Activated naive CD4-positive, alpha-beta T cell treated with Interleukin-2 at 50 U/mL for 16 hours (primary cell): ENCODE data around the gene ATAD3B.
A peak's percentile ranks its signal among the peaks of the same experiment; 100 is the strongest.
"Not testable (repeated sequence)": the region's sequence is repeated elsewhere in the genome, so short reads cannot be mapped to it uniquely, and the experiment has no call there.

Experiments
- DNase-seq: peaks from one replicate; pipeline ENCODE4 v3.0.0-alpha.2; 2020

Gene ATAD3B

DNA sequence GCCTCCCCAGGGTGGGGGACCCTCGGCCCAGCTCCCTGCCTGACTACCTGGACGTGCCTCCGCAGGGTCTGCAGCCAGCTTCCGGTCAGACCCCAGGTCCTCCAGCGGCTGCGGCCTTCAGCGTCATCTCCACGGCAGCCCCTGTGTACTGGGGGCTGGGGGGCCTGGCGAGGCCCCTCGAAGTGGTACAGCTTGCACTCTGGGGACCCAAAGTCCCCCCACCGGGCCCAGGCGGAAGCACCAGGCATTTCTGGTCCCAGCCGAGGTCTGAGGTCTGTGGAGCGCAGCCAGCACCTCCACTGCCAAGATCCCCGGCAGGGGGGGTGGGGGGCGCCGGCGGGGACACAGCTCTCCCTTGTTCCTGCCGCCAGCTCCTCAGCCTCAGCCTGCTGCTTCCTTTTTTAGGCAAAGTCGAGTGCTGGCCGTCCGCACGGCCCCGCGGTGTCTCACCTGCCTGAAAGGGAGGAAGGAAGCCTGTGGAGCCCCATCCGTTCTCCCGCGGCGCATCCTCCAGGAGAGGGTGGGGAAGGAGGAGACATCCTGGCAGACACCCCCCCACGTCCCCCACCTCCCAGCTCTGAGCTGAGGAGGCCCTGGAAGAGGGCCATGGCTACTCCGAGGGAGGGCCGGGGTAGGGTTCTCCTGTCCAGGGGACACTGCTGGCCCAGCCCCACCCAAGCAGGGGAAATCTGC is 37.3 kb upstream of the ATAD3B start:
- DNase-seq, result no peak

- no peak for DNase-seq
Observed at GRCh38 chr1:1434824-1435105, 36.8 kb upstream of the ATAD3B start.

DNA sequence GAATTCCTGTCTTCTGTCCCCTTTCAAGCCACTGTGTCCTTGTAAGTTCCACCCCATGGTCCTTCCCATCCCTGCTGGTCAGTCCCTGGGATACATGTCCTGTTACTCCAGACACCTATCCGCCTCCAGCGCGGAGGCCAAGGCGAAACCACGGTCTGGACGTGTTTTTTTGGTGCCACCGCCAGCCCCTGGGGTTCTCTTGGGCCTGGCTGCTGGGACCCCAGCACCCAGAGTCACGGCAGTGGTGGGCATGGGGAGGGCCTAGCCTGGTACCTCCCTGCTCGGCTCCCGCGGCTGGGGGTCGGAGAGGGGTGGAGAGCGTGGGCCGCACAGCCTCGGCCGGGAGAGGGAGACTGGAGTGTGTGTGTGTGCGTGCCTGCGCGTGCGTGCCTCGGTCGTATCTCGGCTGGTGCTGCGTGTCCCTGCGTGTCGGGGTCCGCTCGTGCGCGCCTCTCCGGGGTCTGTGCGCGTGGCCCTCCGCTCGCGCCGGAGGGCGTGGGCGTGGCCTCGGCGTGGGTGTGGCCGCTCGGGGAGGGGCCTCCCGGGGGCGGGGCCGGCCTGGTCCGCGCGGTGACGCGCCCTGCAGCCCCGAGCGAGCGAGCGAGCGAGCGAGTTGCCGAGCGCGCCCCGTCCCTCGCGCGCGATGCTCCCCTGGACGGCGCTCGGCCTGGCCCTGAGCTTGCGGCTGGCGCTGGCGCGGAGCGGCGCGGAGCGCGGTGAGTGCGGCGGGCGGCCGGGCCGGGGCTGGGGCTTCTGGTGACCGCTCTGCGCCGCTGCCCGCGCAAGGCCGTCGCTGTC is 36.3 kb upstream of the ATAD3B start, which contains the start of gene VWA1:
Gene VWA1, plus strand, starts transcription at position 585 of the 798 bp plus-strand sequence. Its CDS starts 59 bp downstream, at position 644.
- DNase-seq, result peak; percentile 62

GRCh38 chr1:1435911-1436629 is 35.5 kb upstream of the ATAD3B start:
- DNase-seq, result no peak

GRCh38 chr1:1436630-1437032 is 34.9 kb upstream of the ATAD3B start:
- DNase-seq, result no peak

- no peak for DNase-seq
Observed at GRCh38 chr1:1437033-1437903, 34.3 kb upstream of the ATAD3B start.

- no peak for DNase-seq
Observed at GRCh38 chr1:1437904-1438376, 33.6 kb upstream of the ATAD3B start.

DNA sequence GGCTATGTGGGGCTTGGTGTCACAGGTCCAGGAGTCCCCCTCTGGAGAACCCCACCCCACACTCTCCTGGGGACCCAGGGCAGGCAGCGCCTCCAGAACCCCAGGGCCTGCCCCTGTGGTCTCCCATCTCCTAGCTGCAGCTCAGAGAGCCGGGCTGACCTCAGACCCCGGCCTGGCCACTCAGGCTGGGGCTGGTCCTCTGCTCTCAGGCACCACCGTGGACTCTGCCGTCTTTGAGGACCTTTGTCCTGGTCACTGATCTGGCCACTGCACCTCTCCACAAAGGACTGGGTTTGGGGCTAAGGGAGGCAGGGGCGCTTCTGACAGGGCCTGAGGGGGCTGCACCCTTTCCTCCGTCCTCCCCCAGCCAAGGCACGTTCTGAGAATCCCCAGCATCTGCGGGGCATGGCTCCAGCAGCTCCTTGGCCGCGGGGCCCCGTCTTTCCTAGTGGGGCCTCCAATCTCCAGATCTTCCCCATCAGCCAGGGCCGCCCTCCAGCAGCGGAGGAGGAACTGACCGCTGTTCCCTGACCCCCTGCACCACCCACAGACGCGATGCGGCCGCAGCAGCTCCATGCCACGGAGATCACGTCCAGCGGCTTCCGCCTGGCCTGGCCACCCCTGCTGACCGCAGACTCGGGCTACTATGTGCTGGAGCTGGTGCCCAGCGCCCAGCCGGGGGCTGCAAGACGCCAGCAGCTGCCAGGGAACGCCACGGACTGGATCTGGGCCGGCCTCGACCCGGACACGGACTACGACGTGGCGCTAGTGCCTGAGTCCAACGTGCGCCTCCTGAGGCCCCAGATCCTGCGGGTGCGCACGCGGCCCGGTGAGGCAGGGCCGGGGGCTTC is 32.8 kb upstream of the ATAD3B start:
- no peak for DNase-seq

DNA sequence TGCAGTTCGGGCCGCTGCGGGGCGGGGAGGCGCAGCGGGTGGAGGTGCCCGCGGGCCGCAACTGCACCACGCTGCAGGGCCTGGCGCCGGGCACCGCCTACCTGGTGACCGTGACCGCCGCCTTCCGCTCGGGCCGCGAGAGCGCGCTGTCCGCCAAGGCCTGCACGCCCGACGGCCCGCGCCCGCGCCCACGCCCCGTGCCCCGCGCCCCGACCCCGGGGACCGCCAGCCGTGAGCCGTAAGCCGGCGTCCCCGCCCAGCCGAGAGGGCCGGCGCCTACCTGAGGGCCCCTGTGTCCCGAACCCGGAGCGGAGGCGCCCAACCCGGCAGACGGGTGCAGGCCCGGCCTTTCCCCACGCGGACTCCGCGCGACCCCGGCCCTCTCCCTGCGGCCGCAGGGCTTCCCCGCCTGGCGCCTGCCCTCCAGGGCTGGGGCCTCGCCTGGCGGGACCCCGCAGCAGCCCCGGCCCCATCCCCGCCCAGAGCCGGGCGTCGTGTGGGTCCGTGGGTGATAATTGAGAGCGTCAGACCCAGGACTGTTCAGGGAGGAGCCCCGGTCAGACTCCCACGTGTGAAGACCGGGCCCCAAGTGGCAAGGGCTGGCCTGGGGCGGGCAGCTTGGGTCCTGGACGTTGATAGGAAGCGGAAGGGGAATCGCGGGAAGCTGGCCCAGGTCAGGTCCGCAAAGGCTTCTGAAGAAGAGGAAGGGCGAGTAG is 31.9 kb upstream of the ATAD3B start:
- DNase-seq, result no peak

DNA sequence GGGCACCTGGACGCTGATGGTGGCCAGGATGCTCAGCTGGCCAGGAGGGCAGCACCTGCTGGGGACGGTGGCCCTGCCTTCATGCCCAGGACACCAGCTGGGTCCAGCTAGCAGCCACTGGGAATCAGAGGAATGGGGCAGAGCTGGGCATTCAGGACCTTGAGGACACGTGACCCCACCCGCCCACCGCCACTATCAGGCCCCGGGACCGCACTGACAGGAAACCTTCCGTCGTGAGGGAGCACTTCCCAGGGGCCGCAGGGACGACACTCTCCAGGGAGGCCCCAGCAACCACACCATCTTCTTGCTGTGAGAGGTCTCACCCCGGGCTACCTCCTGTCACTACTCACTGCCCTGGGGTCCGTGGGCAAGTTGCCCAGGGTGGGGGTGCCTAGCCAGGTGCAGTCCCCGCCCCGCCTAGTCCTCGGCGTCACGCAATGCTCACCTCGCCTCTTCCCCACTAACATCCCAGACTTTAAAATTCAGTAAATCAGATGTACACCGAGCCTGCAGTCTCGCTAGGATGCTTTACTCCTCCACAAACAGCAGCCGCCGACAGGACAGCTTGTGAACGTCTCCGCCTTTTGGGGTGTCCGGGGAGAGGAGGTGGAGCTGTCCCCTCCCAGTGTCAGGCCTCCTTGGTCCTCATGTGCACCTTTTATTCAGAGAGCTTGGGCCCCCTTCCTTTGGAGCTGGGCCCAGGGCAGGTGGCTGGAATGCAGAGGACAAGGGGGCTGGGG is 31.1 kb upstream of the ATAD3B start:
- DNase-seq, result no peak

- DNase-seq, result peak; percentile 64
Observed at GRCh38 chr1:1441002-1441888, 30.3 kb upstream of the ATAD3B start.

GRCh38 chr1:1442069-1442770 is 29.3 kb upstream of the ATAD3B start:
- no peak for DNase-seq

DNA sequence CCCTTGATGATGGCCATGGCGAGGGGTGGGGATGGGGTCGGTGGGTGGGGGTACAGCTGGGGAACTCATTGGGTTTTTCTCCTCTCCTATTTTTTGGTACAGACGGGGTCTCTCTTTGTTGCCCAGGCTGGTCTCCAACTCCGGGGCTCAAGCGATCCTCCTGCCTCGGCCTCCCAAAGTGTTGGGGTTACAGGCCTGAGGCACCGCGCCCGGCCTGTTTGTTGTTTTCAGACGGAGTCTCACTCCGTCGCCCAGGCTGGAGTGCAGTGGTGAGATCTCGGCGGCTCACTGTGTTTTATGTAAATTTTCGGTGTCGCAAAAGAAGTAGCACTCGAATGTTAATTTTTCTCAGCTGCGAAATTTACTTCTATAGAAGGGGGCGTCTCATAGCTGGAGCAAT is 24.9 kb upstream of the ATAD3B start:
- DNase-seq, result not testable (repeated sequence)

DNA sequence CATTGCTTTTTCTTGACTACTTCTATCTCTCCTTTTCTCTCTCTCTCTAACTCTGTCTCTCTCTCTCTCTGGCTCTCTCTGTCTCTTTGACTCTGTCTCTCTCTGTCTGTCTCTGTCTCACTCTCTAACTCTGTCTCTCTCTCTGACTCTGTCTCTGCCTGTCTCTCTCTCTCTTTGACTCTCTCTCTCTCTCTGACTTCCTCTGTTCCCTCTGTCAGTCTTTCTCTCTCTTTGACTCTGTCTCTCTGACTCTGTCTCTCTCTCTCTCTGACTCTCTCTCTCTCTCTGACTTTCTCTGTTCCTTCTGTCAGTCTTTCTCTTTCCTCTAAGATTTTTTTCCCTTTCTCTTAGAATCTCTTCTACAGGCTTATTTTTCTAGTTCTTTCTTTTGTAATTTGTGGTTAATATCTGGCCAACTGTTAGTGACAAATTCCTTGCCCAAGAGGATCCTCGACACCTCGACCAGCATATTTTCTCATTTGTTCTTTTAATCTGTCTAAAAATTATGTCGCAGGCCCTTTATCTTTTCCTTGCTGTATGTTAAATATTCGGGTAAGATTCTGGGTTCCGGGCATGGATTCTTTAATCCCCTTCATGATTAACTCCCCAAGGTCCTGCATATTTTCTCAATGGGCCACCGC is 22.3 kb upstream of the ATAD3B start, which contains the start of gene ATAD3C:
Gene ATAD3C, plus strand, starts transcription at position 591 of the 641 bp plus-strand sequence. CDS start 995 bp downstream, outside the sequence.
- no peak for DNase-seq

- DNase-seq, result not testable (repeated sequence)
Observed at GRCh38 chr1:1450616-1451015, 20.9 kb upstream of the ATAD3B start.

GRCh38 chr1:1451696-1452364 is 19.7 kb upstream of the ATAD3B start:
- DNase-seq, result no peak

- not testable (repeated sequence) for DNase-seq
Observed at GRCh38 chr1:1452365-1452739, 19.2 kb upstream of the ATAD3B start.
